Neural cell (in vitro differentiated cells): ENCODE measurements around the gene B3GAT2. TPM values are rescaled to one million over a fixed set of nuclear protein-coding genes. Genes with fewer than 3 reads are reported as not detected.

Source experiments
- H2AFZ ChIP-seq: fragments of 200-600, 300-800 bp; sonication (generic), shearing (Covaris generic); 2 replicates; pipeline ENCODE4 v1.6.0; 2014; ENCODE audit warnings: low read depth, mild to moderate bottlenecking, antibody characterized with exemption, low read length, moderate library complexity
- H3F3A ChIP-seq: fragments of 200-600 bp; shearing (Covaris generic); 2 replicates; pipeline ENCODE4 v1.6.1; 2016; ENCODE audit warnings: mild to moderate bottlenecking, moderate library complexity, mixed read lengths, antibody characterized with exemption, low read length; ENCODE audit not compliant: insufficient read depth, poor library complexity, severe bottlenecking
- H3K27ac ChIP-seq: fragments of 200-600, 300-800 bp; sonication (generic), shearing (Covaris generic); 2 replicates; pipeline ENCODE4 v1.5.1; 2014; ENCODE audit warnings: mild to moderate bottlenecking, low read length, moderate library complexity
- H3K27me3 ChIP-seq: fragments of 300-800, 200-600 bp; sonication (generic), shearing (Covaris generic); 2 replicates; pipeline ENCODE4 v1.6.0; 2014; ENCODE audit warnings: mild to moderate bottlenecking, low read depth, low read length, moderate library complexity; ENCODE audit not compliant: insufficient read depth
- H3K36me3 ChIP-seq: fragments of 300-800, 200-600 bp; sonication (generic), shearing (Covaris generic); 2 replicates; pipeline ENCODE4 v1.5.1; 2014; ENCODE audit warnings: mild to moderate bottlenecking, antibody characterized with exemption, low read length, moderate library complexity; ENCODE audit not compliant: insufficient read depth
- H3K4me2 ChIP-seq: fragments of 300-800, 200-600 bp; sonication (generic), shearing (Covaris generic); 2 replicates; pipeline ENCODE4 v1.6.0; 2014; ENCODE audit warnings: mild to moderate bottlenecking, low read length
- H3K4me3 ChIP-seq: fragments of 300-800, 200-600 bp; sonication (generic), shearing (Covaris generic); 2 replicates; pipeline ENCODE4 v1.5.1; 2014; ENCODE audit warnings: mild to moderate bottlenecking, low read length, moderate library complexity
- H3K79me2 ChIP-seq: fragments of 200-600 bp; shearing (Covaris generic); replicated peaks from 2 replicates; pipeline ENCODE4 v1.6.0; 2014; ENCODE audit warnings: mild to moderate bottlenecking, low read length, moderate library complexity; ENCODE audit not compliant: insufficient read depth
- H3K9ac ChIP-seq: fragments of 300-800, 200-600 bp; sonication (generic), shearing (Covaris generic); 2 replicates; pipeline ENCODE4 v1.6.1; 2016; ENCODE audit warnings: mild to moderate bottlenecking, low read length, mixed read lengths
- H3K9me2 ChIP-seq: fragments of 200-600 bp; shearing (Covaris generic); 2 replicates; pipeline ENCODE4 v1.6.1; 2016; ENCODE audit warnings: mild to moderate bottlenecking, low read length, mixed read lengths; ENCODE audit not compliant: insufficient read depth
- H3K9me3 ChIP-seq: fragments of 200-600, 300-800 bp; sonication (generic), shearing (Covaris generic); 2 replicates; pipeline ENCODE4 v1.6.1; 2016; ENCODE audit warnings: mild to moderate bottlenecking, mixed run types, low read length, moderate library complexity, mixed read lengths
- H4K20me1 ChIP-seq: fragments of 200-600 bp; shearing (Covaris generic); 2 replicates; pipeline ENCODE4 v1.6.1; 2016; ENCODE audit warnings: mild to moderate bottlenecking, mixed run types; ENCODE audit not compliant: insufficient read depth
- CTCF ChIP-seq: fragments of 450-650 bp; IDR thresholded peaks from 2 replicates; pipeline ENCODE4 v1.5.1; 2014; ENCODE audit warnings: antibody characterized with exemption, mild to moderate bottlenecking, moderate library complexity; ENCODE audit not compliant: poor library complexity, severe bottlenecking
- EP300 ChIP-seq: fragments of 450-650 bp; conservative IDR thresholded peaks from 2 replicates; pipeline ENCODE4 v1.6.1; 2014; ENCODE audit warnings: antibody characterized with exemption, mild to moderate bottlenecking, moderate library complexity; ENCODE audit not compliant: poor library complexity, severe bottlenecking
- EZH2 ChIP-seq: fragments of 200-600, 300-800 bp; shearing (Covaris generic), sonication (generic); IDR thresholded peaks from 2 replicates; pipeline ENCODE4 v1.6.1; 2014; ENCODE audit warnings: antibody characterized with exemption, low read length, borderline replicate concordance, mild to moderate bottlenecking; ENCODE audit not compliant: insufficient read depth, poor library complexity, severe bottlenecking
- MXI1 ChIP-seq: fragments of 450-650 bp; conservative IDR thresholded peaks from 2 replicates; pipeline ENCODE4 v1.6.1; 2014; ENCODE audit warnings: antibody characterized with exemption, mild to moderate bottlenecking; ENCODE audit not compliant: poor library complexity, severe bottlenecking
- POLR2AphosphoS5 ChIP-seq: IDR thresholded peaks from 2 replicates; pipeline ENCODE4 v1.6.1; 2012
- RAD21 ChIP-seq: fragments of 450-650 bp; conservative IDR thresholded peaks from 2 replicates; pipeline ENCODE4 v1.6.1; 2014; ENCODE audit warnings: antibody characterized with exemption, mild to moderate bottlenecking, moderate library complexity
- REST ChIP-seq: IDR thresholded peaks from 2 replicates; pipeline ENCODE4 v1.6.1; 2012; ENCODE audit warnings: borderline replicate concordance
- SMC3 ChIP-seq: fragments of 450-650 bp; conservative IDR thresholded peaks from 2 replicates; pipeline ENCODE4 v1.6.1; 2014; ENCODE audit warnings: antibody characterized with exemption, mild to moderate bottlenecking, moderate library complexity; ENCODE audit not compliant: poor library complexity
- TAF1 ChIP-seq: IDR thresholded peaks from 2 replicates; pipeline ENCODE4 v1.6.1; 2012; ENCODE audit warnings: low read depth
- polyA plus RNA-seq: library from polyadenylated mRNA; depleted of rRNA; stranded (reverse); fragments of >200 nt; gene quantifications from 2 replicates; pipeline ENCODE4 v1.2.3, GENCODE V29; 2014

The B3GAT2 gene
- polyA plus RNA-seq, 1 donor from 2014 or later = 5.6 TPM

- H2AFZ ChIP-seq = no peak overlapping the region
- no peak overlapping the region for H3K27ac ChIP-seq
- no peak overlapping the region for H3K9ac ChIP-seq
- no peaks in the 10 kb centered on the region for H3K36me3 ChIP-seq
- no peaks in the 10 kb centered on the region for H4K20me1 ChIP-seq
- H3K9me2 ChIP-seq = no peaks in the 10 kb centered on the region
- no peaks in the 10 kb centered on the region for H3K79me2 ChIP-seq
- no peaks in the 10 kb centered on the region for H3K9me3 ChIP-seq
- H3K4me3 ChIP-seq = no peak overlapping the region
- no peak overlapping the region for H3K4me2 ChIP-seq
- TF ChIP-seq TAF1 = no peak
- no peak for TF ChIP-seq CTCF
- TF ChIP-seq EP300 = no peak
- no peak for TF ChIP-seq POLR2AphosphoS5
- TF ChIP-seq REST = no peak
- TF ChIP-seq MXI1 = no peak
- no peak for TF ChIP-seq EZH2
- TF ChIP-seq RAD21 = no peak
- TF ChIP-seq SMC3 = no peak
- no peaks in the 10 kb centered on the region for H3F3A ChIP-seq
- no peaks in the 10 kb centered on the region for H3K27me3 ChIP-seq
Observed at GRCh38 chr6:70844301-70844700, 112.6 kb downstream of the B3GAT2 start.

GRCh38 chr6:70843328-70843918 is 113.4 kb downstream of the B3GAT2 start:
- Histone ChIP-seq H3K79me2 (no peaks in the 10 kb centered on the region), H3K36me3 (no peaks in the 10 kb centered on the region), H2AFZ (no peak overlapping the region), H3K9ac (no peak overlapping the region), H3K9me2 (no peaks in the 10 kb centered on the region), H3K27me3 (no peaks in the 10 kb centered on the region), H4K20me1 (no peaks in the 10 kb centered on the region), H3F3A (no peaks in the 10 kb centered on the region), H3K9me3 (no peaks in the 10 kb centered on the region), H3K4me3 (no peak overlapping the region), H3K4me2 (no peak overlapping the region), H3K27ac (no peak overlapping the region)
- TF ChIP-seq CTCF = no peak
- no peak for TF ChIP-seq REST
- TF ChIP-seq MXI1 = no peak
